CD14-positive monocyte (primary cell): Measurements from ENCODE around the gene KANSL3. TPM values are rescaled to one million over a fixed set of nuclear protein-coding genes. Genes with fewer than 3 reads are reported as not detected.

Source experiments
- DNase-seq, 3 donors: peaks; one replicate each; pipeline ENCODE4 v3.0.0-alpha.2; 2011 to 2022
- H2AFZ ChIP-seq: 2 replicates; pipeline ENCODE4 v1.6.0; 2012; ENCODE audit warnings: mild to moderate bottlenecking, low read depth, low read length, inconsistent platforms; ENCODE audit not compliant: insufficient read depth, poor library complexity, severe bottlenecking
- H3K27ac ChIP-seq, 2 donors: 1 replicate in 1 of 2; 2 replicates in 1 of 2; pipeline ENCODE4 v1.5.1; 2012 to 2013; ENCODE audit warnings: low read length in 2 of 2, control low read depth in 1 of 2, inconsistent platforms in 1 of 2, low read depth in 1 of 2, mild to moderate bottlenecking in 1 of 2
- H3K27me3 ChIP-seq, 2 donors: one replicate each; pipeline versions ENCODE4 v1.6.0 to v1.6.1; 2011 to 2013; ENCODE audit warnings: low read length in 2 of 2; ENCODE audit not compliant: control insufficient read depth in 2 of 2, insufficient read depth in 2 of 2
- H3K36me3 ChIP-seq, 2 donors: replicated peaks in 1 of 2; 1 replicate in 1 of 2; 2 replicates in 1 of 2; pipeline versions ENCODE4 v1.5.1 to v1.6.1; 2012 to 2013; ENCODE audit warnings: low read length in 2 of 2, control low read depth in 1 of 2, inconsistent platforms in 1 of 2, mild to moderate bottlenecking in 1 of 2; ENCODE audit not compliant: insufficient read depth in 2 of 2, control insufficient read depth in 1 of 2
- H3K4me1 ChIP-seq, 2 donors: 1 replicate in 1 of 2; 2 replicates in 1 of 2; pipeline versions ENCODE4 v1.5.1 to v1.6.1; 2012 to 2013; ENCODE audit warnings: low read length in 2 of 2, control low read depth in 1 of 2, inconsistent platforms in 1 of 2, mild to moderate bottlenecking in 1 of 2, moderate library complexity in 1 of 2; ENCODE audit not compliant: insufficient read depth in 2 of 2, control insufficient read depth in 1 of 2
- H3K4me2 ChIP-seq: replicated peaks from 2 replicates; pipeline ENCODE3; 2012; ENCODE audit warnings: low read length, moderate library complexity, mild to moderate bottlenecking; ENCODE audit not compliant: poor library complexity, severe bottlenecking; ENCODE audit errors: extremely low read depth
- H3K4me3 ChIP-seq, 3 experiments: fragments of 200-600 bp in 1 of 3; sonication (generic) in 1 of 3; replicated peaks in 1 of 3; 1 replicate in 2 of 3; 2 replicates in 1 of 3; pipeline ENCODE4 v1.5.1; 2011 to 2013; ENCODE audit warnings: low read length in 3 of 3, mild to moderate bottlenecking in 3 of 3, control low read depth in 2 of 3, low read depth in 2 of 3, inconsistent platforms in 1 of 3, moderate library complexity in 1 of 3
- H3K79me2 ChIP-seq: 2 replicates; pipeline ENCODE4 v1.6.0; 2012; ENCODE audit warnings: mild to moderate bottlenecking, control low read depth, inconsistent platforms, low read length, moderate library complexity; ENCODE audit not compliant: insufficient read depth
- H3K9ac ChIP-seq: 2 replicates; pipeline ENCODE4 v1.6.0; 2017; ENCODE audit warnings: low read length, mild to moderate bottlenecking; ENCODE audit not compliant: insufficient read depth, poor library complexity, severe bottlenecking
- H3K9me3 ChIP-seq, 2 donors: replicated peaks in 1 of 2; 1 replicate in 1 of 2; 2 replicates in 1 of 2; pipeline versions ENCODE4 v1.5.1 to v1.6.1; 2012 to 2013; ENCODE audit warnings: low read length in 2 of 2, control low read depth in 1 of 2; ENCODE audit not compliant: control insufficient read depth in 1 of 2, insufficient read depth in 1 of 2
- H4K20me1 ChIP-seq: 2 replicates; pipeline ENCODE4 v1.6.0; 2012; ENCODE audit warnings: mild to moderate bottlenecking, low read length, control low read depth, moderate library complexity; ENCODE audit not compliant: insufficient read depth
- H3K27ac Mint-ChIP-seq, 7 donors: one replicate each; pipeline ENCODE4 v1.8.0; 2020; ENCODE audit warnings: mild to moderate bottlenecking in 7 of 7, mixed read lengths in 7 of 7, moderate library complexity in 6 of 7, inconsistent platforms in 2 of 7
- H3K27me3 Mint-ChIP-seq, 3 donors: one replicate each; pipeline ENCODE4 v1.8.0; 2021 to 2022; ENCODE audit warnings: low read depth in 3 of 3, mild to moderate bottlenecking in 3 of 3, mixed read lengths in 3 of 3, moderate library complexity in 3 of 3, inconsistent platforms in 1 of 3
- H3K36me3 Mint-ChIP-seq, 2 donors: one replicate each; pipeline ENCODE4 v1.8.0; 2020; ENCODE audit warnings: mixed read lengths in 2 of 2, inconsistent platforms in 1 of 2, mild to moderate bottlenecking in 1 of 2
- H3K4me1 Mint-ChIP-seq: one replicate; pipeline ENCODE4 v1.8.0; 2020; ENCODE audit warnings: mild to moderate bottlenecking, mixed read lengths
- H3K4me3 Mint-ChIP-seq, 2 donors: one replicate each; pipeline ENCODE4 v1.8.0; 2020; ENCODE audit warnings: mild to moderate bottlenecking in 2 of 2, mixed read lengths in 2 of 2, moderate library complexity in 1 of 2
- H3K9me3 Mint-ChIP-seq, 7 donors: one replicate each; pipeline ENCODE4 v1.8.0; 2020 to 2022; ENCODE audit warnings: mixed read lengths in 7 of 7, mild to moderate bottlenecking in 6 of 7, moderate library complexity in 6 of 7, inconsistent platforms in 2 of 7
- WGBS: methylation state at CpG from one replicate; pipeline ENCODE4 v1.1.5; 2013; ENCODE audit warnings: missing lambda C conversion rate; ENCODE audit not compliant: insufficient coverage; 5-methylcytosine and 5-hydroxymethylcytosine counted together
- intact Hi-C, 2 donors: fragments of 100-400 bp; cut with micrococcal nuclease; formaldehyde crosslinking; loops; one replicate each; pipeline versions ENCODE4 v1.15.0 to v1.15.1; 2023
- polyA plus RNA-seq, 3 donors: library from polyadenylated mRNA; depleted of rRNA in 1 of 3; unstranded in 2 of 3; stranded (reverse) in 1 of 3; fragments of 300-500 nt in 2 of 3; fragments of >200 nt in 1 of 3; fragmentation: Illumina TruSeq in 2 of 3; gene quantifications; 1 replicate in 2 of 3; 2 replicates in 1 of 3; pipeline ENCODE4 v1.2.3, GENCODE V29; 2012 to 2021
- TF ChIP-seq, protein P1 (sequence below): fragments of 200-600 bp; IDR thresholded peaks from one replicate; pipeline ENCODE4 v1.8.0; 2022; ENCODE audit warnings: antibody characterized with exemption, mild to moderate bottlenecking

The KANSL3 gene
- polyA plus RNA-seq, 3 donors = 2.5 to 25.3 (median 7.2) TPM

DNA sequence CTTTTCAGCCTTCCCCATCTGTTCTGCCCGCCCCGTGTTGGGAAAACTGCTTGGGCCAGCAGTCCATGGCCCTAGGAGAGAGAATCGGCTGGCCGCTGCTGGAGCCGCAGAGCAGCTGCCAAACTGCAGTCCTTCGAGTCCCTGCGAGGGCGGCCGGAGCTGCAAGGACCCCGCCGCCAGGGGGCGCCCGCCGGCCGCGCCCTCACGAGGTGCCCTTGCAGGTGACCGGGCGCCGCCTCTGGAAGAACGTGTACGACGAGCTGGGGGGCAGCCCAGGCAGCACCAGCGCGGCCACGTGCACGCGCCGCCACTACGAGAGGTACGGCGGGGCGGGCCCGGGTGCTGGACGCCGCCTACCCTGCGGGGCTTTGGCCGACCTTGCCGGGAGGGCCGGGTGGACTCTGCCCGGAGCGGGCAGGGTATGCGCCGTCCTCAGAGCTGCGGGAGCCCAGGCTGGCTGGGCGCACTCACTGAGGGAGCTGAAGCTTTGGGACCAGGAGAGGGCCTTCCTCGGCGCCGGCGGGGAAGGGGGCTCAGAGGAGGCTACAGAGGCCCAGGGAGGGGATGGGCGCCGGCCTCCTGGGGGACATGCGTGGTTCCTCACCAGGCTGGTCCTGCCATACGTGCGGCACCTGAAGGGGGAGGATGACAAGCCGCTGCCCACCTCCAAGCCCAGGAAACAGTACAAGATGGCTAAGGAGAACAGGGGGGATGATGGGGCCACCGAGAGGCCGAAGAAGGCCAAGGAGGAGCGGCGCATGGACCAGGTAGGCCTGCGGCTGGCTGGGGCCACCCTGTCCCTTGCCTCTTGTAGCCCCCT lies 87.9 kb downstream of the KANSL3 start:
- Mint-ChIP-seq H3K9me3 (peaks cover 0 to 2% (median 0%) of the 10 kb centered on the region in 7 donors), H3K4me1 (peaks cover 13% of the 10 kb centered on the region), H3K36me3 (peaks cover 47 to 70% of the 10 kb centered on the region in 2 donors), H3K27me3 (peaks cover 0 to 8% (median 2%) of the 10 kb centered on the region in 3 donors), H3K4me3 (no peak overlapping the region), H3K27ac (peak overlapping the region in 1 of 7 donors; percentile 56)
- peaks cover 51 to 78% of the 10 kb centered on the region in 2 donors for H3K36me3 ChIP-seq
- H3K79me2 ChIP-seq = peaks cover 24% of the 10 kb centered on the region
- intact Hi-C loops = no loop called here
- peak in 1 of 3 donors; percentile 3 for DNase-seq
- H4K20me1 ChIP-seq = peaks cover 77% of the 10 kb centered on the region
- H3K9ac ChIP-seq = no peak overlapping the region
- H3K9me3 ChIP-seq = no peaks in the 10 kb centered on the region
- WGBS = 94% methylated on average over 45 of the region's 61 CpGs
- no peak overlapping the region for H3K4me2 ChIP-seq
- no peak overlapping the region for H3K4me3 ChIP-seq
- no peak overlapping the region for H2AFZ ChIP-seq
- no peak overlapping the region for H3K27ac ChIP-seq
- peaks cover 3 to 9% of the 10 kb centered on the region in 2 donors for H3K4me1 ChIP-seq
- H3K27me3 ChIP-seq = no peaks in the 10 kb centered on the region
- TF ChIP-seq, protein P1, sequence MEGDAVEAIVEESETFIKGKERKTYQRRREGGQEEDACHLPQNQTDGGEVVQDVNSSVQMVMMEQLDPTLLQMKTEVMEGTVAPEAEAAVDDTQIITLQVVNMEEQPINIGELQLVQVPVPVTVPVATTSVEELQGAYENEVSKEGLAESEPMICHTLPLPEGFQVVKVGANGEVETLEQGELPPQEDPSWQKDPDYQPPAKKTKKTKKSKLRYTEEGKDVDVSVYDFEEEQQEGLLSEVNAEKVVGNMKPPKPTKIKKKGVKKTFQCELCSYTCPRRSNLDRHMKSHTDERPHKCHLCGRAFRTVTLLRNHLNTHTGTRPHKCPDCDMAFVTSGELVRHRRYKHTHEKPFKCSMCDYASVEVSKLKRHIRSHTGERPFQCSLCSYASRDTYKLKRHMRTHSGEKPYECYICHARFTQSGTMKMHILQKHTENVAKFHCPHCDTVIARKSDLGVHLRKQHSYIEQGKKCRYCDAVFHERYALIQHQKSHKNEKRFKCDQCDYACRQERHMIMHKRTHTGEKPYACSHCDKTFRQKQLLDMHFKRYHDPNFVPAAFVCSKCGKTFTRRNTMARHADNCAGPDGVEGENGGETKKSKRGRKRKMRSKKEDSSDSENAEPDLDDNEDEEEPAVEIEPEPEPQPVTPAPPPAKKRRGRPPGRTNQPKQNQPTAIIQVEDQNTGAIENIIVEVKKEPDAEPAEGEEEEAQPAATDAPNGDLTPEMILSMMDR = peak; percentile 27

DNA sequence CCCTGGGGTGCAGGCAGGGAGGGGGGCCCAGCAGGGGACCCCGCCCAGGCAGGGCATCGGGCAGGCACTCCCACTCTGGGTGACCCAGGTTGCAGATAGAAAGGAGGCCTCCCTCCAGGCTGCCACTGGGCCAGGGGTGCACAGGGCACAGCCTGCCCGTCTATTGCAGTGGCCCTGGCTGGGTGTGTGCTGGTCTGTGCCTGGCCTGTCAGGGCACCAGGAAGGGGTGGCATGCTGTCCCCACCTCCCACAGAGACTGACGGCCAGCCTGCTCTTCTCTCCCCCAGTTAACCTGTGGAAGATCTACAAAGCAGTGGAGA lies 88.7 kb downstream of the KANSL3 start:
- peaks cover 31% of the 10 kb centered on the region for H3K79me2 ChIP-seq
- H3K4me3 ChIP-seq = no peak overlapping the region
- H3K9ac ChIP-seq = no peak overlapping the region
- intact Hi-C loops = no loop called here
- peaks cover 52 to 76% of the 10 kb centered on the region in 2 donors for H3K36me3 Mint-ChIP-seq
- no peaks in the 10 kb centered on the region for H3K27me3 ChIP-seq
- TF ChIP-seq, protein P1 = no peak
- peaks cover 0 to 3% (median 2%) of the 10 kb centered on the region in 3 donors for H3K27me3 Mint-ChIP-seq
- H3K9me3 ChIP-seq = no peaks in the 10 kb centered on the region
- peaks cover 85% of the 10 kb centered on the region for H4K20me1 ChIP-seq
- 100% methylated on average over 3 of the region's 4 CpGs for WGBS
- H3K9me3 Mint-ChIP-seq = peaks cover 0 to 2% (median 0%) of the 10 kb centered on the region in 7 donors
- H3K4me2 ChIP-seq = no peak overlapping the region
- peaks cover 13% of the 10 kb centered on the region for H3K4me1 Mint-ChIP-seq
- H3K36me3 ChIP-seq = peaks cover 51 to 86% of the 10 kb centered on the region in 2 donors
- H3K27ac Mint-ChIP-seq = peak overlapping the region in 2 of 7 donors; percentile 30 to 56
- peaks cover 3 to 7% of the 10 kb centered on the region in 2 donors for H3K4me1 ChIP-seq
- H2AFZ ChIP-seq = no peak overlapping the region
- H3K27ac ChIP-seq = no peak overlapping the region
- peak in 1 of 3 donors; percentile 2 for DNase-seq
- H3K4me3 Mint-ChIP-seq = no peak overlapping the region
